Measurements from ENCODE around the gene HBG2. TPM values are rescaled to one million over a fixed set of nuclear protein-coding genes. Genes with fewer than 3 reads are reported as not detected.

HBG2 gene
- polyA plus RNA-seq, 1 donor from 2014 or later, result not detected

DNA sequence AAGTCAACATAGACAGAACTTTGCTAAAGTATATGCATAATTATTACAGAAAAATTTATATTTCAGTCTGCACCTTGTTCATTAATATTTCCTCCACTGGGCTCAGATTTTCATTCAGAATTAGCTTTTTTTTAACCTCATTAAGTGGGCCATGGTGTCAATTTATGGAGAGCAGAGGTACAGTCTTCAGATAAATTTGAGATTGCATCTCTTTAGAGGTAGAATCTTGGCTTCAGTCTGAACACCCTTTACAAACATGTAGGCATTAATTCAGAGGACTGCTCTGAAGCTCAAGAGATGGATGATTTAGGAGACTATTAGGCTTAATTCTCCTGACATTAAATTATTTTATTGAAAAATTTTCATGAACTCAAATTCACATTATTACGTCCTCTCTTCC, 24.3 kb downstream of the HBG2 start:
- Histone ChIP-seq H3K36me3 (ENCODE audit: insufficient read depth, low read length) (no peaks in the 10 kb centered on the region), H3K9ac (ENCODE audit: low read length) (no peak overlapping the region), H3K9me3 (ENCODE audit: low read length) (no peaks in the 10 kb centered on the region), H3F3A (ENCODE audit: insufficient read depth, low read length, poor library complexity, severe bottlenecking) (no peaks in the 10 kb centered on the region), H3K9me2 (ENCODE audit: insufficient read depth, low read length) (no peaks in the 10 kb centered on the region), H3K27me3 (ENCODE audit: insufficient read depth, low read depth, low read length) (no peaks in the 10 kb centered on the region), H2AFZ (ENCODE audit: low read depth, low read length) (no peak overlapping the region), H3K79me2 (replicated peaks; ENCODE audit: insufficient read depth, low read length) (no peaks in the 10 kb centered on the region), H3K4me3 (ENCODE audit: low read length) (no peak overlapping the region), H4K20me1 (ENCODE audit: insufficient read depth) (no peaks in the 10 kb centered on the region), H3K27ac (ENCODE audit: low read length) (no peak overlapping the region), H3K4me2 (ENCODE audit: low read length) (no peak overlapping the region)
- TF ChIP-seq EZH2 (IDR thresholded peaks at IDR 0.05; ENCODE audit: borderline replicate concordance, insufficient read depth, low read length, poor library complexity, severe bottlenecking) (no peak), POLR2AphosphoS5 (IDR thresholded peaks at IDR 0.05) (no peak), SMC3 (conservative IDR thresholded peaks at IDR 0.05; ENCODE audit: poor library complexity) (no peak), TAF1 (IDR thresholded peaks at IDR 0.05; ENCODE audit: low read depth) (no peak), MXI1 (conservative IDR thresholded peaks at IDR 0.05; ENCODE audit: poor library complexity, severe bottlenecking) (no peak), RAD21 (conservative IDR thresholded peaks at IDR 0.05) (no peak), EP300 (conservative IDR thresholded peaks at IDR 0.05; ENCODE audit: poor library complexity, severe bottlenecking) (no peak)
- TF ChIP-seq, protein P1, sequence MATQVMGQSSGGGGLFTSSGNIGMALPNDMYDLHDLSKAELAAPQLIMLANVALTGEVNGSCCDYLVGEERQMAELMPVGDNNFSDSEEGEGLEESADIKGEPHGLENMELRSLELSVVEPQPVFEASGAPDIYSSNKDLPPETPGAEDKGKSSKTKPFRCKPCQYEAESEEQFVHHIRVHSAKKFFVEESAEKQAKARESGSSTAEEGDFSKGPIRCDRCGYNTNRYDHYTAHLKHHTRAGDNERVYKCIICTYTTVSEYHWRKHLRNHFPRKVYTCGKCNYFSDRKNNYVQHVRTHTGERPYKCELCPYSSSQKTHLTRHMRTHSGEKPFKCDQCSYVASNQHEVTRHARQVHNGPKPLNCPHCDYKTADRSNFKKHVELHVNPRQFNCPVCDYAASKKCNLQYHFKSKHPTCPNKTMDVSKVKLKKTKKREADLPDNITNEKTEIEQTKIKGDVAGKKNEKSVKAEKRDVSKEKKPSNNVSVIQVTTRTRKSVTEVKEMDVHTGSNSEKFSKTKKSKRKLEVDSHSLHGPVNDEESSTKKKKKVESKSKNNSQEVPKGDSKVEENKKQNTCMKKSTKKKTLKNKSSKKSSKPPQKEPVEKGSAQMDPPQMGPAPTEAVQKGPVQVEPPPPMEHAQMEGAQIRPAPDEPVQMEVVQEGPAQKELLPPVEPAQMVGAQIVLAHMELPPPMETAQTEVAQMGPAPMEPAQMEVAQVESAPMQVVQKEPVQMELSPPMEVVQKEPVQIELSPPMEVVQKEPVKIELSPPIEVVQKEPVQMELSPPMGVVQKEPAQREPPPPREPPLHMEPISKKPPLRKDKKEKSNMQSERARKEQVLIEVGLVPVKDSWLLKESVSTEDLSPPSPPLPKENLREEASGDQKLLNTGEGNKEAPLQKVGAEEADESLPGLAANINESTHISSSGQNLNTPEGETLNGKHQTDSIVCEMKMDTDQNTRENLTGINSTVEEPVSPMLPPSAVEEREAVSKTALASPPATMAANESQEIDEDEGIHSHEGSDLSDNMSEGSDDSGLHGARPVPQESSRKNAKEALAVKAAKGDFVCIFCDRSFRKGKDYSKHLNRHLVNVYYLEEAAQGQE (IDR thresholded peaks at IDR 0.05; ENCODE audit: borderline replicate concordance), result no peak
- TF ChIP-seq, protein P2, sequence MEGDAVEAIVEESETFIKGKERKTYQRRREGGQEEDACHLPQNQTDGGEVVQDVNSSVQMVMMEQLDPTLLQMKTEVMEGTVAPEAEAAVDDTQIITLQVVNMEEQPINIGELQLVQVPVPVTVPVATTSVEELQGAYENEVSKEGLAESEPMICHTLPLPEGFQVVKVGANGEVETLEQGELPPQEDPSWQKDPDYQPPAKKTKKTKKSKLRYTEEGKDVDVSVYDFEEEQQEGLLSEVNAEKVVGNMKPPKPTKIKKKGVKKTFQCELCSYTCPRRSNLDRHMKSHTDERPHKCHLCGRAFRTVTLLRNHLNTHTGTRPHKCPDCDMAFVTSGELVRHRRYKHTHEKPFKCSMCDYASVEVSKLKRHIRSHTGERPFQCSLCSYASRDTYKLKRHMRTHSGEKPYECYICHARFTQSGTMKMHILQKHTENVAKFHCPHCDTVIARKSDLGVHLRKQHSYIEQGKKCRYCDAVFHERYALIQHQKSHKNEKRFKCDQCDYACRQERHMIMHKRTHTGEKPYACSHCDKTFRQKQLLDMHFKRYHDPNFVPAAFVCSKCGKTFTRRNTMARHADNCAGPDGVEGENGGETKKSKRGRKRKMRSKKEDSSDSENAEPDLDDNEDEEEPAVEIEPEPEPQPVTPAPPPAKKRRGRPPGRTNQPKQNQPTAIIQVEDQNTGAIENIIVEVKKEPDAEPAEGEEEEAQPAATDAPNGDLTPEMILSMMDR (IDR thresholded peaks at IDR 0.05; ENCODE audit: poor library complexity, severe bottlenecking), result no peak

DNA sequence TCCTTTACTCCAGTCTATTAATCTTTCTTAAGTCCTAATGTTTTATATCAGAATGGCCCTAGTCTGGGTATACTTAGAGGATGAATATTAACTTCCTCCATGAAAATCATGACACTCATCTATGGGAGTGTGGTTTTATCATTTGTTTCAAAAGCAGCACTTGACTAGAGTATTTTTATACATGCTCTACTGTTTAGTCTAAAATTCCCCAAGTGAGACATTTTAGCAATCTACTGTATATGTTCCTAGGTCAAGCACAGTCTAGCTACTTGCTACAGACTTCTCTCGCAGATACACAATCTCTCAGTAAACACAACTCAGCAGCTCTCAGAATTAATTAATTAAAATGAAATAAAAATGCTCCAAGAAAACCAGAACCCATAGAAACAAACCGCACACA, 24.8 kb downstream of the HBG2 start:
- H3K27me3 ChIP-seq (ENCODE audit: insufficient read depth, low read depth, low read length), result no peaks in the 10 kb centered on the region
- H3K4me2 ChIP-seq (ENCODE audit: low read length), result no peak overlapping the region
- H3F3A ChIP-seq (ENCODE audit: insufficient read depth, low read length, poor library complexity, severe bottlenecking), result no peaks in the 10 kb centered on the region
- no peak overlapping the region for H3K4me3 ChIP-seq (ENCODE audit: low read length)
- no peak overlapping the region for H2AFZ ChIP-seq (ENCODE audit: low read depth, low read length)
- H3K79me2 ChIP-seq (replicated peaks; ENCODE audit: insufficient read depth, low read length), result no peaks in the 10 kb centered on the region
- H3K9ac ChIP-seq (ENCODE audit: low read length), result no peak overlapping the region
- no peaks in the 10 kb centered on the region for H3K9me3 ChIP-seq (ENCODE audit: low read length)
- H3K9me2 ChIP-seq (ENCODE audit: insufficient read depth, low read length), result no peaks in the 10 kb centered on the region
- H3K36me3 ChIP-seq (ENCODE audit: insufficient read depth, low read length), result no peaks in the 10 kb centered on the region
- TF ChIP-seq EP300 (conservative IDR thresholded peaks at IDR 0.05; ENCODE audit: poor library complexity, severe bottlenecking), result no peak
- TF ChIP-seq EZH2 (IDR thresholded peaks at IDR 0.05; ENCODE audit: borderline replicate concordance, insufficient read depth, low read length, poor library complexity, severe bottlenecking), result no peak
- TF ChIP-seq MXI1 (conservative IDR thresholded peaks at IDR 0.05; ENCODE audit: poor library complexity, severe bottlenecking), result no peak
- no peak for TF ChIP-seq TAF1 (IDR thresholded peaks at IDR 0.05; ENCODE audit: low read depth)
- TF ChIP-seq, protein P1 (IDR thresholded peaks at IDR 0.05; ENCODE audit: borderline replicate concordance), result no peak
- TF ChIP-seq SMC3 (conservative IDR thresholded peaks at IDR 0.05; ENCODE audit: poor library complexity), result no peak
- no peaks in the 10 kb centered on the region for H4K20me1 ChIP-seq (ENCODE audit: insufficient read depth)
- no peak overlapping the region for H3K27ac ChIP-seq (ENCODE audit: low read length)
